ENCODE data around the gene TAF5L. TPM values are rescaled to one million over a fixed set of nuclear protein-coding genes. Genes with fewer than 3 reads are reported as not detected.

TAF5L gene
- total RNA-seq, 3 donors from 2014 or later (not counting 1 experiment from before 2014, with no cell fraction given), result 21.6 to 37.9 (median 32.7) TPM

GRCh38 chr1:229614701-229615100 lies 11.2 kb downstream of the TAF5L start:
- WGBS (ENCODE audit: insufficient coverage), result 94% methylated on average over 2 of the region's 2 CpGs
- no peaks in the 10 kb centered on the region for H3K27me3 Mint-ChIP-seq (ENCODE audit: low read depth in 2 of 2)
- Histone ChIP-seq H3K4me3 (ENCODE audit: low read length) (no peak overlapping the region), H3K36me3 (ENCODE audit: control insufficient read depth, insufficient read depth, low read length) (peaks cover 40% of the 10 kb centered on the region), H3K9me3 (ENCODE audit: control insufficient read depth, insufficient read depth, low read length) (no peaks in the 10 kb centered on the region), H3K27ac (ENCODE audit: low read length) (no peak overlapping the region), H3K27me3 (ENCODE audit: control insufficient read depth, insufficient read depth, low read length) (no peaks in the 10 kb centered on the region), H3K4me1 (ENCODE audit: control insufficient read depth, insufficient read depth, low read length) (no peaks in the 10 kb centered on the region)
- intact Hi-C loops (cut with micrococcal nuclease), result no loop called here
- no peak for ATAC-seq
- peaks cover 4 to 9% of the 10 kb centered on the region in 2 donors for H3K4me1 Mint-ChIP-seq
- TF ChIP-seq, protein P1, sequence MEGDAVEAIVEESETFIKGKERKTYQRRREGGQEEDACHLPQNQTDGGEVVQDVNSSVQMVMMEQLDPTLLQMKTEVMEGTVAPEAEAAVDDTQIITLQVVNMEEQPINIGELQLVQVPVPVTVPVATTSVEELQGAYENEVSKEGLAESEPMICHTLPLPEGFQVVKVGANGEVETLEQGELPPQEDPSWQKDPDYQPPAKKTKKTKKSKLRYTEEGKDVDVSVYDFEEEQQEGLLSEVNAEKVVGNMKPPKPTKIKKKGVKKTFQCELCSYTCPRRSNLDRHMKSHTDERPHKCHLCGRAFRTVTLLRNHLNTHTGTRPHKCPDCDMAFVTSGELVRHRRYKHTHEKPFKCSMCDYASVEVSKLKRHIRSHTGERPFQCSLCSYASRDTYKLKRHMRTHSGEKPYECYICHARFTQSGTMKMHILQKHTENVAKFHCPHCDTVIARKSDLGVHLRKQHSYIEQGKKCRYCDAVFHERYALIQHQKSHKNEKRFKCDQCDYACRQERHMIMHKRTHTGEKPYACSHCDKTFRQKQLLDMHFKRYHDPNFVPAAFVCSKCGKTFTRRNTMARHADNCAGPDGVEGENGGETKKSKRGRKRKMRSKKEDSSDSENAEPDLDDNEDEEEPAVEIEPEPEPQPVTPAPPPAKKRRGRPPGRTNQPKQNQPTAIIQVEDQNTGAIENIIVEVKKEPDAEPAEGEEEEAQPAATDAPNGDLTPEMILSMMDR (IDR thresholded peaks at IDR 0.05), result no peak
- peaks cover 12% of the 10 kb centered on the region for H3K36me3 Mint-ChIP-seq
- DNase-seq, result no peak
- H3K9me3 Mint-ChIP-seq, result no peaks in the 10 kb centered on the region
- no peak overlapping the region for H3K4me3 Mint-ChIP-seq
- H3K27ac Mint-ChIP-seq, result no peak overlapping the region

- intact Hi-C loops (cut with micrococcal nuclease), result no loop called here
- ATAC-seq (no peak), DNase-seq (no peak)
- H3K9me3 ChIP-seq (ENCODE audit: control insufficient read depth, insufficient read depth, low read length), result no peaks in the 10 kb centered on the region
- H3K27ac Mint-ChIP-seq, result no peak overlapping the region
- TF ChIP-seq, protein P1 (IDR thresholded peaks at IDR 0.05), result no peak
- no peak overlapping the region for H3K4me3 Mint-ChIP-seq
- no peak overlapping the region for H3K4me3 ChIP-seq (ENCODE audit: low read length)
- no peak overlapping the region for H3K27ac ChIP-seq (ENCODE audit: low read length)
- peaks cover 48% of the 10 kb centered on the region for H3K36me3 ChIP-seq (ENCODE audit: control insufficient read depth, insufficient read depth, low read length)
- no peaks in the 10 kb centered on the region for H3K27me3 Mint-ChIP-seq (ENCODE audit: low read depth in 2 of 2)
- H3K27me3 ChIP-seq (ENCODE audit: control insufficient read depth, insufficient read depth, low read length), result no peaks in the 10 kb centered on the region
- H3K4me1 Mint-ChIP-seq, result peaks cover 0 to 6% of the 10 kb centered on the region in 2 donors
- peaks cover 19% of the 10 kb centered on the region for H3K36me3 Mint-ChIP-seq
- WGBS (ENCODE audit: insufficient coverage), result 94% methylated on average over 5 of the region's 5 CpGs
- H3K9me3 Mint-ChIP-seq, result no peaks in the 10 kb centered on the region
- no peaks in the 10 kb centered on the region for H3K4me1 ChIP-seq (ENCODE audit: control insufficient read depth, insufficient read depth, low read length)
Observed at GRCh38 chr1:229613938-229614337, 12.0 kb downstream of the TAF5L start.

DNA sequence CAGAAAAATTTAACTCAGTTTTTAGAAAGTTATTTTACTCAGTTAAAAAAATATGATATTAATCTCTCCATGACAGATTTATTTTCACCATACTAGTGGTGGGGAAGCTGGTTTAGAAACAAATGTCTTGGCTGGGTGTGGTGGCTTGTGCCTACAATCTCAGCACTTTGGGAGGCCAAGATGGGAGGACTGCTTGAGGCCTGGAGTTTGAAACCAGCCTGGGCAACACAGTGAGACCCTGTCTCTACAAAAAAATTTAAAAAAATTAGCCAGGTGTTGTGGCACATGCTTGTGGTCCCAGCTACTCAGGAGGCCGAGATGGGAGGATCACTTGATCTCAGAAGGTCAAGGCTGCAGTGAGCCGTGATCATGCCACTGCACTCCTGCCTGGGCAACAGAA lies 17.3 kb downstream of the TAF5L start:
- peaks cover 70% of the 10 kb centered on the region for H3K36me3 ChIP-seq (ENCODE audit: control insufficient read depth, insufficient read depth, low read length)
- intact Hi-C loops (cut with micrococcal nuclease), result no loop called here
- Mint-ChIP-seq H3K4me3 (no peak overlapping the region), H3K27me3 (ENCODE audit: low read depth in 2 of 2) (no peaks in the 10 kb centered on the region), H3K27ac (no peak overlapping the region), H3K4me1 (peaks cover 5 to 6% of the 10 kb centered on the region in 2 donors), H3K36me3 (peaks cover 25% of the 10 kb centered on the region), H3K9me3 (no peaks in the 10 kb centered on the region)
- ATAC-seq (no peak), DNase-seq (no peak)
- H3K4me1 ChIP-seq (ENCODE audit: control insufficient read depth, insufficient read depth, low read length), result no peaks in the 10 kb centered on the region
- 96% methylated on average over 2 of the region's 2 CpGs for WGBS (ENCODE audit: insufficient coverage)
- no peaks in the 10 kb centered on the region for H3K27me3 ChIP-seq (ENCODE audit: control insufficient read depth, insufficient read depth, low read length)
- H3K27ac ChIP-seq (ENCODE audit: low read length), result no peak overlapping the region
- no peak overlapping the region for H3K4me3 ChIP-seq (ENCODE audit: low read length)
- no peaks in the 10 kb centered on the region for H3K9me3 ChIP-seq (ENCODE audit: control insufficient read depth, insufficient read depth, low read length)
- TF ChIP-seq, protein P1 (IDR thresholded peaks at IDR 0.05), result no peak

GRCh38 chr1:229607370-229607769 lies 18.6 kb downstream of the TAF5L start:
- no peaks in the 10 kb centered on the region for H3K27me3 Mint-ChIP-seq (ENCODE audit: low read depth in 2 of 2)
- DNase-seq (no peak), ATAC-seq (no peak)
- no peaks in the 10 kb centered on the region for H3K27me3 ChIP-seq (ENCODE audit: control insufficient read depth, insufficient read depth, low read length)
- no peak overlapping the region for H3K4me3 ChIP-seq (ENCODE audit: low read length)
- intact Hi-C loops (cut with micrococcal nuclease), result no loop called here
- TF ChIP-seq, protein P1 (IDR thresholded peaks at IDR 0.05), result no peak
- H3K27ac Mint-ChIP-seq, result no peak overlapping the region
- no peaks in the 10 kb centered on the region for H3K9me3 ChIP-seq (ENCODE audit: control insufficient read depth, insufficient read depth, low read length)
- H3K4me1 Mint-ChIP-seq, result peaks cover 5 to 6% of the 10 kb centered on the region in 2 donors
- no peak overlapping the region for H3K27ac ChIP-seq (ENCODE audit: low read length)
- H3K36me3 ChIP-seq (ENCODE audit: control insufficient read depth, insufficient read depth, low read length), result peaks cover 65% of the 10 kb centered on the region
- H3K36me3 Mint-ChIP-seq, result peaks cover 23% of the 10 kb centered on the region
- no peaks in the 10 kb centered on the region for H3K9me3 Mint-ChIP-seq
- H3K4me3 Mint-ChIP-seq, result no peak overlapping the region
- H3K4me1 ChIP-seq (ENCODE audit: control insufficient read depth, insufficient read depth, low read length), result no peaks in the 10 kb centered on the region
- 87% methylated on average over 2 of the region's 2 CpGs for WGBS (ENCODE audit: insufficient coverage)

Measured in natural killer cell (primary cell).